ENCODE measurements around the gene ASIC1.

ASIC1 gene

GRCh38 chr12:50041062-50041860 lies 16.1 kb upstream of the ASIC1 start:
- DNase-seq (ENCODE audit: low read depth) = no peak

- no peak for DNase-seq (ENCODE audit: low read depth)
Observed at GRCh38 chr12:50041962-50042361, 15.4 kb upstream of the ASIC1 start.

GRCh38 chr12:50042693-50043092 lies 14.7 kb upstream of the ASIC1 start:
- peak; percentile 19 for DNase-seq (ENCODE audit: low read depth)

- no peak for DNase-seq (ENCODE audit: low read depth)
Observed at GRCh38 chr12:50043308-50043707, 14.1 kb upstream of the ASIC1 start.

- DNase-seq (ENCODE audit: low read depth) = no peak
Observed at GRCh38 chr12:50043854-50044253, 13.5 kb upstream of the ASIC1 start.

- DNase-seq (ENCODE audit: low read depth) = no peak
Observed at GRCh38 chr12:50047693-50048250, 9.6 kb upstream of the ASIC1 start.

- DNase-seq (ENCODE audit: low read depth) = no peak
Observed at GRCh38 chr12:50049254-50050118, 7.9 kb upstream of the ASIC1 start.

- no peak for DNase-seq (ENCODE audit: low read depth)
Observed at GRCh38 chr12:50050119-50050385, 7.3 kb upstream of the ASIC1 start.

- no peak for DNase-seq (ENCODE audit: low read depth)
Observed at GRCh38 chr12:50050410-50051098, 6.8 kb upstream of the ASIC1 start.

GRCh38 chr12:50051101-50051806 lies 6.1 kb upstream of the ASIC1 start:
- no peak for DNase-seq (ENCODE audit: low read depth)

GRCh38 chr12:50052544-50052943 lies 4.9 kb upstream of the ASIC1 start:
- no peak for DNase-seq (ENCODE audit: low read depth)

- no peak for DNase-seq (ENCODE audit: low read depth)
Observed at GRCh38 chr12:50052964-50053363, 4.4 kb upstream of the ASIC1 start.

GRCh38 chr12:50053583-50053982 lies 3.8 kb upstream of the ASIC1 start:
- no peak for DNase-seq (ENCODE audit: low read depth)

GRCh38 chr12:50055831-50056638 lies 1.4 kb upstream of the ASIC1 start:
- DNase-seq (ENCODE audit: low read depth) = peak; percentile 50

GRCh38 chr12:50056639-50056976 lies 788 bp upstream of the ASIC1 start:
- DNase-seq (ENCODE audit: low read depth) = no peak

- DNase-seq (ENCODE audit: low read depth) = no peak
Observed at GRCh38 chr12:50057896-50058670, 687 bp downstream of the ASIC1 start.

- DNase-seq (ENCODE audit: low read depth) = no peak
Observed at GRCh38 chr12:50058743-50059312, 1.4 kb downstream of the ASIC1 start.

GRCh38 chr12:50059440-50060119 lies 2.2 kb downstream of the ASIC1 start:
- DNase-seq (ENCODE audit: low read depth) = peak; percentile 57

- no peak for DNase-seq (ENCODE audit: low read depth)
Observed at GRCh38 chr12:50060120-50060468, 2.7 kb downstream of the ASIC1 start.

- DNase-seq (ENCODE audit: low read depth) = no peak
Observed at GRCh38 chr12:50061171-50061570, 3.8 kb downstream of the ASIC1 start.

Data from stimulated activated CD4-positive, alpha-beta T cell treated with anti-CD3 and anti-CD28 coated beads, Interleukin-2, amount 100 ng/mL, for 4 hours (primary cell).